ENCODE results near the gene TGM1. TPM values are rescaled to one million over a fixed set of nuclear protein-coding genes. Genes with fewer than 3 reads are reported as not detected.

TGM1 gene
- total RNA-seq = 3.0 TPM

DNA sequence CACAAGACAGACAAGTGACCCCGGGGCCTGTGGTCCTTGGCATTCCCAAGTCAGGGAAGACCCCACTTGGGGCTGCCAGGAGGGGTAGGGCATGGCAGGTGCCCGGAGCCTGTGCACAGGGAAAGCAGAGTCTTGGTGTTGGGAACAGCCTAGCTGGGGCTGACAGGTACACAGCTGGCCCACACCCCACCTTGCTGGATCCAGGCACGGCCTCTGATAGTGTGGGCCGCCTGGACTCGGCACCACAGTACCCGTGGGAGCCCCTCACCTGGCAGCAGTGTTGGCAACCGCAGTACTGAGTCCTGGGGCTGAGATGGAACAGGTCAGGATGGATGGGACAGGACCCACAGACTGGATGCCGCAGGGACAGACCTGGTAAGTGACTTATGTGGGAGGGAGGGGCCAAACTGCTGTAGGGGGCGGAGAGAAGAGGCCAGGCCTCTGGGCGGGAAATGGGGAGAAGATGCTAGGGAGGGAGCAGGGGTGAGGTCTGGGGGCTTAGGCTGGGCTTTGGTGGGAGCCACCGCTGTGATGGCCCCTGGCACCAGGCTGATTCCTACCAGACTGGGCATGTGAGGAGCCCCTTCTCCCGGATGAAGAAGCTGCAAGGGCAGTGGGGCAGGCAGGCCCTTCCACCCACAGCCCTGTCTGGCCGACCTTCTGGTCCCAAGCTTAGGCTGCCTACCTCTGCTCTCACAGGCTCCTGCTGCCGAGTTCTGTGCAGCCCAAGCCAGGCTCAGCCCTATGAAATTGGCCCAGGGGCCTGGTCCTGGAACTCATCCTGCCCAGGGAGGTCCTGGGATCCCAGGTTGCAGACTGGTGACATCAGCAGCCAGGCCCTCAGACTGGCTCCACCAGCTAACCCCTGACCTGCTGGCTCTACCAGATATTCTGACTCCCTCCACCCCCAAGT is at the start of gene TGM1:
Gene TGM1, minus strand, starts transcription at position 357 of the 913 bp plus-strand sequence. CDS start 825 bp downstream, outside the sequence.

DNA sequence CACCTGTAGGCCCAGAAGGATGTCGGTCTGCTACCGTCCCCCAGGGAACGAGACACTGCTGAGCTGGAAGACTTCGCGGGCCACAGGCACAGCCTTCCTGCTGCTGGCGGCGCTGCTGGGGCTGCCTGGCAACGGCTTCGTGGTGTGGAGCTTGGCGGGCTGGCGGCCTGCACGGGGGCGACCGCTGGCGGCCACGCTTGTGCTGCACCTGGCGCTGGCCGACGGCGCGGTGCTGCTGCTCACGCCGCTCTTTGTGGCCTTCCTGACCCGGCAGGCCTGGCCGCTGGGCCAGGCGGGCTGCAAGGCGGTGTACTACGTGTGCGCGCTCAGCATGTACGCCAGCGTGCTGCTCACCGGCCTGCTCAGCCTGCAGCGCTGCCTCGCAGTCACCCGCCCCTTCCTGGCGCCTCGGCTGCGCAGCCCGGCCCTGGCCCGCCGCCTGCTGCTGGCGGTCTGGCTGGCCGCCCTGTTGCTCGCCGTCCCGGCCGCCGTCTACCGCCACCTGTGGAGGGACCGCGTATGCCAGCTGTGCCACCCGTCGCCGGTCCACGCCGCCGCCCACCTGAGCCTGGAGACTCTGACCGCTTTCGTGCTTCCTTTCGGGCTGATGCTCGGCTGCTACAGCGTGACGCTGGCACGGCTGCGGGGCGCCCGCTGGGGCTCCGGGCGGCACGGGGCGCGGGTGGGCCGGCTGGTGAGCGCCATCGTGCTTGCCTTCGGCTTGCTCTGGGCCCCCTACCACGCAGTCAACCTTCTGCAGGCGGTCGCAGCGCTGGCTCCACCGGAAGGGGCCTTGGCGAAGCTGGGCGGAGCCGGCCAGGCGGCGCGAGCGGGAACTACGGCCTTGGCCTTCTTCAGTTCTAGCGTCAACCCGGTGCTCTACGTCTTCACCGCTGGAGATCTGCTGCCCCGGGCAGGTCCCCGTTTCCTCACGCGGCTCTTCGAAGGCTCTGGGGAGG is 47.9 kb upstream of the TGM1 start, which contains the start of gene LTB4R:
Gene LTB4R, plus strand, starts transcription at position 857 of the 959 bp plus-strand sequence. CDS start 4,150 bp downstream, outside the sequence.

DNA sequence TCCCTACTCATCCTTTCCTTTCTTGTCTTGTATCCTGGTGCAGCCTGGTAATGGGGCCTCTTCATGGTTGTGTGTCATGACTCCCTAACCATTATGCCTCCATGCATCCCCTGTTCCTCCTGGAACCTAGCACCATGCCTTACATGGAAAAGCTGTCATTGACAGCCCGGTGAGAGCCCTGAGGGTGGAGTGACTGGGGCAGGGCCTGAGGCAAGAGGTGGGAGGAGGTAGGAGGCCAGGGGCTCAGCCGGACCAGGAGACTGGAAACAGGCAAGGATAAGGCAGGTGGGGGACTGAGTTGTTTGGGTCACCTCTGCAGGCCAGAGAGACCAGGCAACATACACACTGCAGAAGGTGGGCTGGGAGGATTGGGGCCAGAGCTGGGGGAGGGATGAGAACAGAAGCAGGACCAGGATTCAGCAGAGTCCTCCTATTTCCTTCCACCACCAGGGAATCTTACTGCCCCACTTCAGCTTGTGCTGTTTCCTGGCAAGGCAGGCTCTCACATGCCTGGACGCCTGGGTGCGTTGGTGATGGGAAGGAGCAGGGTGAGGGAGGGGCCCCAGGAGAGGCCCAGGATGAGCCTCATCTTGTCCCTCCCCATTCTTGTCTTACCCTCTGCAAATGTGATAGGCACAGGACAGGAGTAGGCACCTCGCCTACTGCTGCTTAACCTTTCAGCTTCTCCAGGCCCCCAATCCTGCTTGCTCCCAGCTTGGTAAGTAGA is 46.7 kb upstream of the TGM1 start, which contains the start of gene LTB4R2:
Gene LTB4R2, plus strand, starts transcription at position 603 of the 727 bp plus-strand sequence. CDS start 525 bp downstream, outside the sequence.

DNA sequence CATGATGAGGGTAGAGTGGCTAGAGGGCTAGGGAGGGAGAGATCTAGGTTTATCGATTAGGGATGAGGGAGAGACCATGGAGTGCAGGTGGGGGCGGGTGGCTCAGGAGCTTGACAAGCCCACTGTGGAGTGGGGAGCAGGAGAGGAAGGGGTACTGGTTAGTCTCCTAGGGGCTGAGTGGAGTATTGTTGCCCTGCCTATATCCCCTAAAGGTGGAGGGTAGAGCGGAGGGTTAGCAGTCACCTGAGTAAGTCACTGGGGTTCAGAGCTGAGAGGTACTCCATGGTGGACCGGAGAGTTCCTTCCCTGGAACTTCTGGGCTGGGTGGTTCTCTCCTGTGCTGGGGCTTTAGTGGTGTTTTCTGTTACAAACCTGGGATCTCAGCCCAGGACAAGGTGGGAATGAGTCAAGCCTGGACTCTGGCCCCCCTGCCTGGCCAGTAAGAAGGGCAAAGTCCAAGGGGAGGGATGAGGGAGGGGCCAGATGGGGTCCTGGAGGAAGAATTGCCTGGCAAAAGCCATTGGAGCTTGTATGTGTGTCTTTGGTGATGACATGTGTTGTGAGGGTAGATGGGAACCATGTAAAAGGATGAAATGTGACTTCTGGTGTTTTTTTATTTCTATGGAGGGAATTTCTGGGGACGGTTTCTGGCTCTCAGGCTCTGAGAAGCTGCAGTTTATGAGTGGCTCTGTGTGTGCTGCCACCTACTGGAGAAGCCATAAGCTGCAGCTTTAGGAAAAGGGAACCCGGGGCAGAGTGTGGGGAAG is 44.8 kb upstream of the TGM1 start, which contains the start of gene CIDEB:
Gene CIDEB, minus strand, starts transcription at position 403 of the 767 bp plus-strand sequence. Its CDS starts 119 bp downstream, at position 284.

DNA sequence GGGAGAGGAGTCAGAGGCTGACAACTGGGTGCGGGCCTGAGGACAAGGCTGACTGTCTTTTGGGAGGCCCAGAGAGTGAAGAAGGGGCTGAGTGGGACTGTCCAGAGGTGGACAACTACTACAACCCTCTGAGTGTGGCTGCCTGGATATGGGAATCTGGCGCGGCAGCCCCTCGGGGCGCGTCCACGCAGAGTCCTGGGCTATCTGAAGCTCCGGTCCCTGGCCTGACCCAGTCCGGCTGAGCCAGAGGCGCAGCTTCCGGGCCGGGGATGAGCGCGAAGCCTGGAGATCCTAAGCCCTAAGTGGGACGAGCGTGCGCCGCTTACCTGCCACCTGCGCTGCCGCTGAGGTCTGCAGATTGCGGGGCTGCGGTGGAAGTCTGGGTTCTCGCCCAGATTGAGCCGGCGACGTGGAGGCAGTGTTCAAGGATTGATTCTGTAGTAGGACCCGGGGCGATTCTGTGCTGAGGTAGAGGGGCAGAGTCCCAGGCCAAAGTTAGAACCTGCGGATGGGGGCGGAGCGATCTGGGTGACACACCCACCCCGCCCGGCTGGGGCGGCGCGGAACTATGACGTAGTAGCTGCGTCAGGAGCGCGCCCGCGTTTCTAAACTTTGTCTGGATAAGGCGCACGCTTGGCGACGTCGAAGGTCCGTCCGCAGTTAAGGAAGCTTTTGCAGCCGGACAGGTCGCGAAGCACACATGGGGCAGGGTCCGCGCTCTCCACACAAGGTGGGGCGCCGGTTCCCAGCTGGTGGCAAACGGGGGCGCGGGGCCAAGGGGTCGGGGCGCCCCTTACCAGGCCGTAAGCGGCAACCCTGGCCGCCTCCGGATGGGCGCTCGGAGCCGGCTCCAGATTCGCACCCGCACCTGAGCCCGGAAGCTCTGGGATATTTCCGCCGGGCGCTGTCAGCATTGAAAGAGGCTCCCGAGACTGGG is 36.5 kb upstream of the TGM1 start, which contains the start of the genes DHRS1 and NOP9:
Gene DHRS1, minus strand, starts transcription at position 526 of the 937 bp plus-strand sequence. CDS start 674 bp downstream, outside the sequence.
Gene NOP9, plus strand, starts transcription at position 596 of the 937 bp plus-strand sequence. Its CDS starts 105 bp downstream, at position 701.

DNA sequence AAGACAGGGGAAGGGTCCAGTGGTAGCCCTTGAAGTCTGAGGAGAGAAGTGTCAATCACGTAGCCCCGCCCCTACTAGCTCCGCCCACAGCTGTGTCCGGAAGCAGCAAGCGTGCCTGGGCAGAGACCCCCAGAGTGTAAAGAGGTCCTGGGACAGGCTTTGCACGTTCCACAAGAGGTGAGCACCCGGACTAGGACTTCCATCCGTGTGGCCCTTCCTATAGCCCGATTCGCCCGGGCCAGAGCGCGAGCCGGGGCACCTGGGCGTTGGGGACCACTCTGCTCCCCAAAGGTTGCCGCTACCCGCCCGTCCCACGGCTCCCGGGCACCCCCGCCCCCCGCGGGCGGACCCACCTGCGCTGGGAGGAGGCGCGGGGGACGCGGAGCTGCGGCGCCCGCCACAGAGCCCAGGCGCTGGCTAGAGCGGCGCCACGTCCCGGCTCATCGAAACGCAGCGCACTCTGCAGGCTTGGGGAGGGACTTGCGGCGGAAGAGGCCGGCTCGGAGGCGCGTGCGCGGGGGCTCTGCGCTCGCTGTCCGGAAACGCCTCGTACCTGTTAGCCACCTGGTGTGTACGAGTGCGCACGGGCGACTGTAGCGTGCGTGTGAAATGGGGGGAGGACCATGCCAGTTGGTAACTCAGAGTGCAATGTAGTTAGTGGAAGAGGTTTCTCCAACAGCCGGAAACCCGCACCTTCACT is 8.3 kb upstream of the TGM1 start, which contains the start of gene RABGGTA:
Gene RABGGTA, minus strand, starts transcription at position 464 of the 700 bp plus-strand sequence. CDS start 482 bp downstream, outside the sequence.

DNA sequence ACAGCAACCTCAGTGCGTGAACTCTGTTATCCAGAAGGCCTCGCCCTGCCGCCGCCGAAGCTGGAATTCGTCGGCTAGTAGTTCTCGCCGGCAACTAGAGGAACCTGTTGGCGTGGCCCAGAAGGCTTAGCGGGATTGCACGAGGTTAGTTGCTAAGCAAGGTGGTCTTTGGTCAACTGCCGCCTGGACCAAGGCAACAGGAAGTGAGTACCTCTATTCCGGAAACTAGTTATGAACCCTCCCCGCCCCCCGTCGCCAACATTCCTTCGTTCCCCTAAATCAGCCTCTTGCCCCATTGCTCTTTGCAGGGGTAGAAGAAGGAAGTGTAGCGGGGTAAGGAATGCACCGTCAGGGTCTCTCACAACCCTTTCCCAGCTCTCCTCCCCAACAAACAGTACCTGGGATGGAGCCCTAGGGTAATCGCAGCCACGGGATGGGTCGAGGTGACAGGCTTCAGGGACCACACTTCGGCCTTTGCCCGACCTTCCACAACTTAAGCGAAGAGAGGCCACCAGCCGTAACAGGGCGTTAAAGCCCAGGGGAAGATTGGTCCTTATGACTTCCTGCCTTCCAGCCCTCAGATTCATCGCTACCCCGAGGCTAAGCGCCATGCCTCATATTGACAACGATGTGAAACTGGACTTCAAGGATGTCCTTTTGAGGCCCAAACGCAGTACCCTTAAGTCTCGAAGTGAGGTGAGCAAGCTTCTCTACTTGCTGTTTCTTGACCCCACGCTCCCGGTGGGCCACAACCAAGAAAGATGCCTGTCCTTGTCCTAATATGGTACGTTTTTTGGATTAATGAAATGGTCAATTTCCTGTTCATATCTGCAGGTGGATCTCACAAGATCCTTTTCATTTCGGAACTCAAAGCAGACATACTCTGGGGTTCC is 30.1 kb downstream of the TGM1 start, which contains the start of gene GMPR2:
Gene GMPR2, plus strand, starts transcription at position 285 of the 893 bp plus-strand sequence. Its CDS starts 325 bp downstream, at position 610.

DNA sequence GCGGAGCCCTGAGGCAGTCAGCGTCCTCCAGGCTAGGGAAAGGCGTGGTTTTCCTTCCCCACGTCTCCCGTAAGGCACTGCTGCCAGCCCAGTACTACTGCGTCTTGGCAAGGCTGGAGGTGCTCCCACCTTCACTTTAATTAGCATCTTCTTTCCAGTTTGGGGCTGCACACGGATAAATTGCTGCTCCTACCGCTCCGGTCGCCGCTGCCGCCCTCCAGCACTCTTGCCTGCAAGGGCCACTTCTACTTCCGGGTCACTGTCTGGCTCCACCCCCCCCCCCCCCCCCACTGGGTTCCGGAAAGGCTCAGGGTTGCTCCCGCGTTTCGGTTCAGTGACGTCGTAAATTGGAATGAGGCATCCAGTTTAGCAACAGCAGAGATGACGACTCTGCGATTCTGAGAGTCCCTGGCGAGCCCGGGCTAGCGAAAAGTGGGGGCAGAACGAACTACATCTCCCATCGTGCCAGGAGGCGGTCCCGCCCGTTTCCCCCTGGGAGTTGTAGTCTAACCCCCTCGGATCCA is 30.8 kb downstream of the TGM1 start, which contains the start of gene NEDD8:
Gene NEDD8, minus strand, starts transcription at position 247 of the 524 bp plus-strand sequence. Its CDS starts 100 bp downstream, at position 147.

DNA sequence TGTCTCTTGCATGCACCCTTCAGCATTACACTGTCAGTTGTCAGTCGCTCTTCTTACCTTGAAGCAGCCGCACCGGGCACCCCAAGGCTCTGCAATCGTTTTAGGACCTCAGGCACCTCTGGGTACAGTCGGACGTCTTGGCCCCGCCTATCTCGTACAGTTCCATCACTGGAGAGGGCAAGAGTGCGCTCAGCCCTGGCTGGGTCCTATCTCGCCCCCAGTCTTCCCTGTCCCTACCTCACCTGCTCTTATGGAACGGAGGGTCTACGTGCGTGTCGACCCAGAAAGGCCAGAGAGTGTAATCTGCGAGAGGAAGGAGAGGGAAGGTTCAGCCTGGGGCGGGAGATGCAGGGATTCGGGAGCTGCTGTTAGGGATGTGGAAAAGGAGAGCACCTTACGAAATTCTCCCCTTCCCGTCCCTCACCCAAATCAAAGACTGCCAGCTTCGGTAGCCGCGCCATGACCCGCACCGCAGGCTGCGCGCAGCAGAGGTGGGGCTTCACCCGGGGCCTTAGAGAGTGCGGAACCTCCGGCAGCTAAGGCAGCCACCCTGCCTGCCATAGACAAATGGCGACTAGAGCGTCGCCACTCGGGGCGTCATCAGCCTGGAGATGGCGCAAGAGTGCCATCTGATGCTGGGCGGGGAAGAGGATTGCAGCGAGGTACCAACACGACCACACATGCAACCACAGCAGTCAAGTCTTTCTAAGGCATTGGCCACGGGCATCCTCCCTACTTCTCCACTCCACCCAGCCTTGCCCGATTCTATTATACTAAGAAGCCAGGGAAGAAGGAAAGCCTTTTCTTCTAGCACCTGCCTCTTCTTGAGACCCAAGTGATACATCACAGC is 47.3 kb downstream of the TGM1 start, which contains the start of gene MDP1:
Gene MDP1, minus strand, starts transcription at position 572 of the 850 bp plus-strand sequence. Its CDS starts 111 bp downstream, at position 461.

DNA sequence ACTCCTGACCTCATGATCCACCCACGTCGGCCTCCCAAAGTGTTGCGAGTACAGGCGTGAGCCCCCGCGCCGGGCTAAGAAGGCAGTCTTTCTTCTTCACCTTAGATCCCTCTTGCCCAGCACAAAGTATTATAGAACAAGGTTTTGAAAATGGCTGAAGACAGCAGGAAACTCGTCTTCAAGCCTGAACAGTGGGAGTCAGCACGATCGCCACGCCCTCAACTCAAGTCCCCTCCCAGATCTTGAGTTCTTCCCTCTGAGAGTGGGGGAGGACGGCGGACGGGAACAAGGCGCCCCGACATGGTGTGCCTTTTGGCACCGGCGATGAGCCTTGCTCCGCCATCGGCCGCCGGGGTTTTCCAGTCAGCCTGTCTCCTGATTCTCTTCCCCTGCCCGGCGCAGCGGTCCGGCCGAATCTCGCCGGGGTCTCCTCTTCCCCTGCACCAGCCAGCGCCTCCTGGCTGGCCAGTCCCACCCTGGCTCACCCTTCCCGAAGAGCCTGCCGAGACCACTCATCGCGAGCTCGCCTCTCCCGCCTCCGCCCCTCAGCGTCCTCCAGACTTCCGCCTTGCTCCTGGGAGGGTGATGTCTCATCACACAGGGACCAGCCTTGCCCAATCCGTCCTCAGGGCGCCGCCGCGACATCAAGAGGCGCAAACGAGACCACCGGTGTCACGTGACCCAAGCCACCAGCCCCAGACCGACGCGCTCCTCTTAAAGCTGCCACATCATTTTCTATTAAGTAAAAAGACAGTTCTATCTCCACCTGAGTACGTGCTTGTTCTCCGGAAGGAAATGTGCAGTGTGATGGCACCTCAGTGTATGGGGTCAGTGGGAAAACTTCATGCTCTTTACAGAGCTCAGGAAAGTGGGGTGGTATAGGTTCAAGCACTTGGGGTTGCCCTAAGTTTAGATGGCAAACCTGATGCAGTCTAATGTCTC is 49.8 kb downstream of the TGM1 start, which contains the start of gene CHMP4A:
Gene CHMP4A, minus strand, starts transcription at position 565 of the 942 bp plus-strand sequence. Its CDS starts 49 bp downstream, at position 516.

